Endothelial cell of umbilical vein (primary cell): ENCODE data around the gene INMT. TPM values are rescaled to one million over a fixed set of nuclear protein-coding genes. Genes with fewer than 3 reads are reported as not detected.

ENCODE experiments used
- BruUV-seq: library from RNA; stranded (reverse); fragments of 400-500 nt; replicated peaks from 2 replicates; lab custom pipeline; 2021; lab: Mats Ljungman, UMichigan
- CTCF ChIA-PET: fragments of 300-600, 350-600 bp; sonication (Branson Sonifier 250); formaldehyde crosslinking; loops from one replicate; lab custom pipeline; 2021; ENCODE audit warnings: antibody characterized with exemption, inconsistent platforms; lab: Charles Lee
- POLR2A ChIA-PET: fragments of 300-600, 350-600 bp; sonication (Branson Sonifier 250); formaldehyde crosslinking; loops from one replicate; lab custom pipeline; 2021; ENCODE audit warnings: antibody characterized with exemption, inconsistent platforms; lab: Charles Lee
- DNase-seq: peaks from one replicate; pipeline ENCODE4 v3.0.0-alpha.2; 2011; ENCODE audit warnings: low read depth, low spot score
- FAIRE-seq: peaks from 2 replicates; lab custom pipeline; 2011; peaks lifted over from hg19 to GRCh38; lab: Jason Lieb, UNC
- H2AFZ ChIP-seq: 2 replicates; pipeline ENCODE4 v1.6.0; 2012; ENCODE audit warnings: low read depth, low read length, control low read depth, inconsistent platforms
- H3K27ac ChIP-seq: 2 replicates; pipeline ENCODE4 v1.5.1; 2011; ENCODE audit warnings: low read depth, mild to moderate bottlenecking, control low read depth, low read length, moderate library complexity; ENCODE audit not compliant: insufficient read depth
- H3K27me3 ChIP-seq, 2 experiments: 2 replicates each; pipeline versions ENCODE4 v1.6.0 to v1.6.1; 2011; ENCODE audit warnings: low read length in 2 of 2, mixed read lengths in 1 of 2; ENCODE audit not compliant: control insufficient read depth in 2 of 2, insufficient read depth in 2 of 2
- H3K36me3 ChIP-seq, 2 experiments: 2 replicates in 1 of 2; 3 replicates in 1 of 2; pipeline ENCODE4 v1.5.1; 2011; ENCODE audit warnings: low read length in 2 of 2, mild to moderate bottlenecking in 1 of 2, moderate library complexity in 1 of 2; ENCODE audit not compliant: control insufficient read depth in 2 of 2, insufficient read depth in 2 of 2; ENCODE audit errors: extremely low read depth in 1 of 2
- H3K4me1 ChIP-seq: 3 replicates; pipeline ENCODE4 v1.5.1; 2011; ENCODE audit warnings: mild to moderate bottlenecking, low read length; ENCODE audit not compliant: control insufficient read depth, insufficient read depth; ENCODE audit errors: extremely low read depth
- H3K4me2 ChIP-seq: 2 replicates; pipeline ENCODE4 v1.6.1; 2011; ENCODE audit warnings: low read length, control low read depth, mixed read lengths; ENCODE audit not compliant: insufficient read depth
- H3K4me3 ChIP-seq, 3 experiments: fragments of 200-600 bp in 1 of 3; sonication (generic), shearing (Covaris generic) in 1 of 3; replicated peaks in 1 of 3; 2 replicates each; pipeline ENCODE4 v1.5.1; 2011 to 2016; ENCODE audit warnings: control low read depth in 3 of 3, low read length in 3 of 3, mild to moderate bottlenecking in 2 of 3, inconsistent platforms in 1 of 3, low read depth in 1 of 3, moderate library complexity in 1 of 3; ENCODE audit not compliant: insufficient read depth in 1 of 3
- H3K79me2 ChIP-seq: 2 replicates; pipeline ENCODE4 v1.6.0; 2012; ENCODE audit warnings: low read length, inconsistent platforms; ENCODE audit not compliant: control insufficient read depth, insufficient read depth
- H3K9ac ChIP-seq: replicated peaks from 2 replicates; pipeline ENCODE3; 2011; ENCODE audit warnings: low read length, control low read depth; ENCODE audit not compliant: insufficient read depth; ENCODE audit errors: extremely low read depth
- H3K9me1 ChIP-seq: replicated peaks from 3 replicates; pipeline ENCODE4 v1.6.0; 2011; ENCODE audit warnings: mild to moderate bottlenecking, low read length; ENCODE audit not compliant: control insufficient read depth, insufficient read depth; ENCODE audit errors: extremely low read depth
- H3K9me3 ChIP-seq: replicated peaks from 2 replicates; pipeline ENCODE4 v1.5.1; 2012; ENCODE audit warnings: low read length, inconsistent platforms; ENCODE audit not compliant: control insufficient read depth, insufficient read depth
- H4K20me1 ChIP-seq: replicated peaks from 2 replicates; pipeline ENCODE3; 2011; ENCODE audit warnings: mild to moderate bottlenecking, low read length; ENCODE audit not compliant: control insufficient read depth, insufficient read depth; ENCODE audit errors: extremely low read depth
- CTCF ChIP-seq, 2 donors: IDR thresholded peaks; 1 replicate in 1 of 2; 2 replicates in 1 of 2; pipeline ENCODE4 v1.5.1; 2011; ENCODE audit warnings: low read length in 2 of 2, mild to moderate bottlenecking in 2 of 2, moderate library complexity in 2 of 2, control low read depth in 1 of 2, inconsistent platforms in 1 of 2, low read depth in 1 of 2; ENCODE audit not compliant: insufficient read depth in 1 of 2; ENCODE audit errors: extremely low read depth in 1 of 2
- MAX ChIP-seq: IDR thresholded peaks from 2 replicates; pipeline ENCODE4 v1.6.1; 2011; ENCODE audit not compliant: insufficient read depth, insufficient read length
- POLR2A ChIP-seq: IDR thresholded peaks from 2 replicates; pipeline ENCODE4 v1.6.1; 2012; ENCODE audit warnings: low read depth, mild to moderate bottlenecking, control low read depth, low read length
- dilution Hi-C: fragments of 300-500 bp; cut with MboI; formaldehyde crosslinking; loops from one replicate; pipeline ENCODE4 v1.15.0; 2019; ENCODE audit warnings: low sequenced_read_pairs; ENCODE audit not compliant: extremely low pct_ligation_motif_present
- intact Hi-C: fragments of 100-400 bp; cut with micrococcal nuclease; formaldehyde crosslinking; loops from one replicate; pipeline ENCODE4 v1.10.0; 2022
- polyA plus RNA-seq, 4 experiments: library from polyadenylated mRNA; depleted of rRNA in 3 of 4; stranded (reverse) in 3 of 4; unstranded in 1 of 4; fragments of >200 nt; gene quantifications; 2 replicates each; pipeline versions ENCODE4 v1.2.1 to v1.2.3, GENCODE V29; 2011 to 2012; ENCODE audit warnings: missing spikeins in 1 of 4
- total RNA-seq: library from RNA; stranded (reverse); gene quantifications from 2 replicates; pipeline ENCODE4 v1.2.3, GENCODE V29; 2021

INMT gene
- total and polyA plus RNA-seq, 2 donors (not counting 3 experiments of a cell fraction or from before 2014, with no cell fraction given) = not detected

GRCh38 chr7:30739691-30740090 lies 12.2 kb upstream of the INMT start:
- POLR2A ChIA-PET = no interaction called here
- Histone ChIP-seq H3K9me1 (no peaks in the 10 kb centered on the region), H2AFZ (no peak overlapping the region), H3K79me2 (no peaks in the 10 kb centered on the region), H3K27me3 (peaks cover 3 to 4% of the 10 kb centered on the region in 2 experiments), H3K4me2 (no peak overlapping the region), H3K36me3 (no peaks in the 10 kb centered on the region), H3K9me3 (no peaks in the 10 kb centered on the region), H3K27ac (no peak overlapping the region), H3K4me1 (no peaks in the 10 kb centered on the region), H3K4me3 (no peak overlapping the region), H3K9ac (no peak overlapping the region), H4K20me1 (no peaks in the 10 kb centered on the region)
- CTCF ChIA-PET = interaction anchor here (0.8 to 3.7 kb wide), 18 partner anchors 9 to 575 kb away, joined by 3 to 25 read pairs (median 4); no protein-coding TSS in a partner anchor
- no TSS peak for BruUV-seq
- dilution Hi-C loops (no loop called here), intact Hi-C loops (loop anchor here (1.0 to 5.0 kb wide), 5 partner anchors 57 to 462 kb away; partner anchors contain the start of gene CRHR2)
- no peak for DNase-seq
- no peak for FAIRE-seq
- TF ChIP-seq MAX = no peak

- CTCF ChIA-PET = interaction anchor here (0.8 to 3.7 kb wide), 18 partner anchors 8 to 576 kb away, joined by 3 to 25 read pairs (median 4); no protein-coding TSS in a partner anchor
- POLR2A ChIA-PET = no interaction called here
Observed at GRCh38 chr7:30740417-30741181, 11.3 kb upstream of the INMT start.

More at GRCh38 chr7:30740417-30741181, 11.3 kb upstream of the INMT start:
- no peak overlapping the region for H3K27ac ChIP-seq
- no peaks in the 10 kb centered on the region for H3K4me1 ChIP-seq
- intact Hi-C loops (loop anchor here (1.0 to 5.0 kb wide), 5 partner anchors 58 to 463 kb away; partner anchors contain the start of gene CRHR2), dilution Hi-C loops (no loop called here)
- H3K9ac ChIP-seq = no peak overlapping the region
- BruUV-seq = no TSS peak
- no peak overlapping the region for H3K4me2 ChIP-seq
- H3K9me3 ChIP-seq = no peaks in the 10 kb centered on the region
- no peak for TF ChIP-seq MAX
- peak; percentile 94 to 98 for TF ChIP-seq CTCF (IDR thresholded peaks at IDR 0.05; ENCODE audit: extremely low read depth in 1 of 2, insufficient read depth in 1 of 2, low read depth in 1 of 2, low read length in 2 of 2)
- no peak for TF ChIP-seq POLR2A
- H3K27me3 ChIP-seq = peaks cover 3 to 4% of the 10 kb centered on the region in 2 experiments
- no peaks in the 10 kb centered on the region for H3K36me3 ChIP-seq
- FAIRE-seq = peak; percentile 87
- no peaks in the 10 kb centered on the region for H3K9me1 ChIP-seq
- no peaks in the 10 kb centered on the region for H4K20me1 ChIP-seq
- no peak overlapping the region for H2AFZ ChIP-seq
- H3K4me3 ChIP-seq = no peak overlapping the region
- H3K79me2 ChIP-seq = no peaks in the 10 kb centered on the region
- peak; percentile 58 for DNase-seq
